Colonic mucosa (tissue), 4 donors: ENCODE data around the gene MUC2. TPM values are rescaled to one million over a fixed set of nuclear protein-coding genes. Genes with fewer than 3 reads are reported as not detected.

Source experiments
- DNase-seq: peaks from one replicate; pipeline ENCODE4 v3.0.0-alpha.2; 2020
- H3K27ac ChIP-seq: fragments of 200-600 bp; one replicate; pipeline ENCODE4 v1.8.0; 2021
- H3K27me3 ChIP-seq: fragments of 200-600 bp; one replicate; pipeline ENCODE4 v1.8.0; 2021
- H3K36me3 ChIP-seq: fragments of 200-600 bp; one replicate; pipeline ENCODE4 v1.8.0; 2021
- H3K4me1 ChIP-seq: fragments of 200-600 bp; one replicate; pipeline ENCODE4 v1.8.0; 2021; ENCODE audit warnings: mild to moderate bottlenecking
- H3K4me3 ChIP-seq: fragments of 200-600 bp; one replicate; pipeline ENCODE4 v1.8.0; 2021
- H3K9ac ChIP-seq, 2 donors: one replicate each; pipeline ENCODE4 v1.7.0; 2013; ENCODE audit warnings: control low read depth in 2 of 2, low read depth in 2 of 2, low read length in 2 of 2
- H3K9me3 ChIP-seq: fragments of 200-600 bp; one replicate; pipeline ENCODE4 v1.8.0; 2021
- CTCF ChIP-seq: fragments of 200-600 bp; IDR thresholded peaks from one replicate; pipeline ENCODE4 v1.8.0; 2022; ENCODE audit warnings: antibody characterized with exemption, mild to moderate bottlenecking
- intact Hi-C: fragments of 100-400 bp; cut with DNase I; formaldehyde crosslinking; loops from one replicate; pipeline ENCODE4 v1.14.1; 2022
- total RNA-seq, 2 donors: library from RNA; stranded (reverse); fragmentation: NEBNext Ultra II Directional in 1 of 2; extraction: Animal tissue kit (Norgen Biotek cat#: 25700) in 1 of 2; gene quantifications; one replicate each; pipeline ENCODE4 v1.2.1, GENCODE V29; 2021
- donor health status: healthy.
- donor health status: DM: no; HTN: no; CAD: no.
- donor health status: DM: no; HTN: no; CAD: no.

MUC2 gene
- total RNA-seq, 2 donors from 2014 or later: 1,230 to 1,438 TPM

- no peak overlapping the region for H3K4me3 ChIP-seq
- H3K27ac ChIP-seq: no peak overlapping the region
These were observed 40.7 kb upstream of the MUC2 start for GRCh38 chr11:1034001-1034400.

GRCh38 chr11:1034456-1035295 is 40.0 kb upstream of the MUC2 start:
- no peak for DNase-seq
- H3K4me1 ChIP-seq: no peaks in the 10 kb centered on the region
- no peaks in the 10 kb centered on the region for H3K36me3 ChIP-seq
- no peak overlapping the region for H3K9ac ChIP-seq
- H3K9me3 ChIP-seq: no peaks in the 10 kb centered on the region
- intact Hi-C loops: no loop called here
- no peak for TF ChIP-seq CTCF
- H3K4me3 ChIP-seq: no peak overlapping the region
- no peaks in the 10 kb centered on the region for H3K27me3 ChIP-seq
- no peak overlapping the region for H3K27ac ChIP-seq

More at GRCh38 chr11:1034001-1034400, 40.7 kb upstream of the MUC2 start:
- Histone ChIP-seq H3K36me3 (no peaks in the 10 kb centered on the region), H3K9me3 (no peaks in the 10 kb centered on the region), H3K9ac (no peak overlapping the region), H3K4me1 (no peaks in the 10 kb centered on the region), H3K27me3 (no peaks in the 10 kb centered on the region)
- no peak for TF ChIP-seq CTCF
- intact Hi-C loops: no loop called here
- DNase-seq: no peak

GRCh38 chr11:1035577-1036283 is 38.9 kb upstream of the MUC2 start:
- H3K36me3 ChIP-seq: no peaks in the 10 kb centered on the region
- H3K4me1 ChIP-seq: no peaks in the 10 kb centered on the region
- no peaks in the 10 kb centered on the region for H3K27me3 ChIP-seq
- H3K9ac ChIP-seq: no peak overlapping the region
- TF ChIP-seq CTCF: no peak
- no peak overlapping the region for H3K4me3 ChIP-seq
- H3K27ac ChIP-seq: no peak overlapping the region
- no peaks in the 10 kb centered on the region for H3K9me3 ChIP-seq
- intact Hi-C loops: no loop called here
- DNase-seq: no peak

GRCh38 chr11:1036303-1036923 is 38.3 kb upstream of the MUC2 start, which contains the start of gene MUC6:
Gene MUC6, minus strand, starts transcription at chr11:1036718. Its CDS starts 63 bp downstream, at chr11:1036655.
- H3K4me1 ChIP-seq: no peaks in the 10 kb centered on the region
- H3K27me3 ChIP-seq: no peaks in the 10 kb centered on the region
- H3K9ac ChIP-seq: no peak within 1 kb of the TSS
- no peak within 1 kb of the TSS for H3K4me3 ChIP-seq
- no peak for DNase-seq
- no peaks in the 10 kb centered on the region for H3K9me3 ChIP-seq
- no peak for TF ChIP-seq CTCF
- H3K27ac ChIP-seq: no peak within 1 kb of the TSS
- no peaks in the 10 kb centered on the region for H3K36me3 ChIP-seq
- intact Hi-C loops: no loop called here

GRCh38 chr11:1036931-1037330 is 37.7 kb upstream of the MUC2 start:
- Histone ChIP-seq H3K27me3 (no peaks in the 10 kb centered on the region), H3K4me3 (no peak overlapping the region), H3K36me3 (no peaks in the 10 kb centered on the region), H3K9ac (no peak overlapping the region), H3K27ac (no peak overlapping the region), H3K9me3 (no peaks in the 10 kb centered on the region), H3K4me1 (no peaks in the 10 kb centered on the region)
- intact Hi-C loops: no loop called here
- DNase-seq: no peak
- no peak for TF ChIP-seq CTCF
